Lung (tissue), 12 donors: ENCODE results near the gene OR2Y1. TPM values are rescaled to one million over a fixed set of nuclear protein-coding genes. Genes with fewer than 3 reads are reported as not detected.
"Not testable (repeated sequence)": the region's sequence is repeated elsewhere in the genome, so short reads cannot be mapped to it uniquely, and the experiment has no call there.

Experiments
- ATAC-seq: fragments of 200-7000 bp; cut with Tn5 transposase; one replicate; pipeline ENCODE4 v1.9.1; 2020; ENCODE audit warnings: moderate number of reproducible peaks; ENCODE audit not compliant: insufficient read depth, low FRiP score
- DNase-seq, 3 donors: peaks; one replicate each; pipeline ENCODE4 v3.0.0-alpha.2; 2013 to 2017
- H3K27ac ChIP-seq, 2 donors: one replicate each; pipeline ENCODE4 v1.5.1; 2013; ENCODE audit warnings: mild to moderate bottlenecking in 2 of 2, moderate library complexity in 2 of 2, control low read depth in 1 of 2, inconsistent platforms in 1 of 2, low read depth in 1 of 2, low read length in 1 of 2
- H3K27me3 ChIP-seq, 3 donors: one replicate each; pipeline ENCODE4 v1.5.1; 2013; ENCODE audit warnings: low read length in 2 of 3; ENCODE audit not compliant: control insufficient read depth in 3 of 3, insufficient read depth in 3 of 3
- H3K36me3 ChIP-seq, 4 donors: one replicate each; pipeline ENCODE4 v1.5.1; 2013; ENCODE audit warnings: low read length in 4 of 4, mild to moderate bottlenecking in 1 of 4, moderate library complexity in 1 of 4; ENCODE audit not compliant: control insufficient read depth in 4 of 4, insufficient read depth in 4 of 4
- H3K4me1 ChIP-seq, 5 donors: one replicate each; pipeline ENCODE4 v1.5.1; 2013; ENCODE audit warnings: low read length in 5 of 5, mild to moderate bottlenecking in 2 of 5, moderate library complexity in 1 of 5; ENCODE audit not compliant: control insufficient read depth in 5 of 5, insufficient read depth in 5 of 5
- H3K4me3 ChIP-seq: one replicate; pipeline ENCODE4 v1.5.1; 2013; ENCODE audit warnings: mild to moderate bottlenecking, control low read depth, moderate library complexity
- H3K9ac ChIP-seq, 2 donors: one replicate each; pipeline ENCODE4 v1.5.1; 2013; ENCODE audit warnings: low read length in 2 of 2, control low read depth in 1 of 2; ENCODE audit not compliant: insufficient read depth in 1 of 2
- H3K9me3 ChIP-seq, 4 donors: one replicate each; pipeline ENCODE4 v1.5.1; 2013; ENCODE audit warnings: low read length in 3 of 4, mild to moderate bottlenecking in 1 of 4, moderate library complexity in 1 of 4; ENCODE audit not compliant: control insufficient read depth in 4 of 4, insufficient read depth in 3 of 4
- WGBS, 2 donors: extraction: QIAGEN DNeasy Blood & Tissue Kit; methylation state at CpG; one replicate each; pipeline ENCODE4 v1.1.7; 2013; 5-methylcytosine and 5-hydroxymethylcytosine counted together
- polyA plus RNA-seq, 2 donors: library from polyadenylated mRNA; stranded (reverse); fragments of 200-250 nt; gene quantifications; one replicate each; pipeline ENCODE4 v1.2.1, GENCODE V29; 2013
- total RNA-seq, 2 donors: library from RNA; depleted of rRNA in 1 of 2; stranded (reverse); fragments of >200 nt in 1 of 2; gene quantifications; one replicate each; pipeline ENCODE4 v1.2.1, GENCODE V29; 2014 to 2021
- TF ChIP-seq, protein P1 (sequence below): IDR thresholded peaks from 2 replicates; pipeline ENCODE4 v1.5.1; 2012; ENCODE audit warnings: mild to moderate bottlenecking; ENCODE audit errors: control extremely low read depth, extremely low read depth
- donor health status: control.
- donor health status: control.
- donor health status: Bipolar disorder and iron deficiency.
- donor health status: healthy.
- donor health status: DM: yes; HTN: yes; CAD: no.

OR2Y1 gene
- total and polyA plus RNA-seq, 4 donors = not detected

DNA sequence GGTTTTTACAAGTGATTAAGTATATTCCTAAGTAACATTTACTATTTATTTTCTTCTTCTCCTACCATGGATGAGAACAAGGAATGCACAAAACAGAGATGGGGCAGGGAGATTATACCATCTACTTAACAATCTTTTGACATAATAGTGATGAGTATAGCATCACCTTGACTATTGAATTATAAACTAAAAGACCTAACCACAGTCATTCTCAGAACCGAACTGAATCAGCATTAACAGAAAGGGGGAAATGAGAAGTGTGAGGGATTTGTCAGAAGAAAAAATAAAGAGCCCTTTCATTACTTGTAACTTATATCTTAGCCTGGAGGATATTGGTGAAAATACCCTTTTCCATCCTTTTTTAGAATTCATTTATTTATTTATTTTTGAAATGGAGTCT is 21.9 kb downstream of the OR2Y1 start:
- Histone ChIP-seq H3K4me3 (no peak overlapping the region), H3K27me3 (peaks cover 0 to 4% (median 0%) of the 10 kb centered on the region in 3 donors), H3K27ac (no peak overlapping the region), H3K9me3 (peaks cover 0 to 5% (median 2%) of the 10 kb centered on the region in 4 donors), H3K36me3 (no peaks in the 10 kb centered on the region), H3K9ac (no peak overlapping the region), H3K4me1 (no peaks in the 10 kb centered on the region)
- 30 to 43% methylated on average over 1 of the region's 1 CpG for WGBS, 2 donors
- TF ChIP-seq, protein P1, sequence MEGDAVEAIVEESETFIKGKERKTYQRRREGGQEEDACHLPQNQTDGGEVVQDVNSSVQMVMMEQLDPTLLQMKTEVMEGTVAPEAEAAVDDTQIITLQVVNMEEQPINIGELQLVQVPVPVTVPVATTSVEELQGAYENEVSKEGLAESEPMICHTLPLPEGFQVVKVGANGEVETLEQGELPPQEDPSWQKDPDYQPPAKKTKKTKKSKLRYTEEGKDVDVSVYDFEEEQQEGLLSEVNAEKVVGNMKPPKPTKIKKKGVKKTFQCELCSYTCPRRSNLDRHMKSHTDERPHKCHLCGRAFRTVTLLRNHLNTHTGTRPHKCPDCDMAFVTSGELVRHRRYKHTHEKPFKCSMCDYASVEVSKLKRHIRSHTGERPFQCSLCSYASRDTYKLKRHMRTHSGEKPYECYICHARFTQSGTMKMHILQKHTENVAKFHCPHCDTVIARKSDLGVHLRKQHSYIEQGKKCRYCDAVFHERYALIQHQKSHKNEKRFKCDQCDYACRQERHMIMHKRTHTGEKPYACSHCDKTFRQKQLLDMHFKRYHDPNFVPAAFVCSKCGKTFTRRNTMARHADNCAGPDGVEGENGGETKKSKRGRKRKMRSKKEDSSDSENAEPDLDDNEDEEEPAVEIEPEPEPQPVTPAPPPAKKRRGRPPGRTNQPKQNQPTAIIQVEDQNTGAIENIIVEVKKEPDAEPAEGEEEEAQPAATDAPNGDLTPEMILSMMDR = no peak
- no peak for ATAC-seq
- DNase-seq = no peak

DNA sequence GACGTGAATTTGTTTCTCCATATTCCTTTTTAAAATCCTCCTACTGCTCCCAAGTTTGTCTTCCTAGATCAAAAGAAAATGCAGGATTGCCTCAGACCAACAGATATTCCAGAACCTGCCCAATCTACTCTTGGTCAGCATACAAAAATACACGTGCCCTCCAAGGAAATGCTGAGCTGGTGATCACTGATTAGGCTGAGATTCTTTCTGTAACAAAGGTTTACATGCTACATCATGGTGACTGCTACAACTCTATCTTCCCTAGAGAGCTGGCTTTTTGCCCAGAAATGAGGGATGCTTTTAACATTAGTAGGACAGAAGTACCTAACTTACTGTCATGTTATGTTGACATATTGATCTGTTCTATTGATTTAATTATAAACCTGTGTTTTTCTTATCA is 35.5 kb downstream of the OR2Y1 start:
- no peak for ATAC-seq

DNA sequence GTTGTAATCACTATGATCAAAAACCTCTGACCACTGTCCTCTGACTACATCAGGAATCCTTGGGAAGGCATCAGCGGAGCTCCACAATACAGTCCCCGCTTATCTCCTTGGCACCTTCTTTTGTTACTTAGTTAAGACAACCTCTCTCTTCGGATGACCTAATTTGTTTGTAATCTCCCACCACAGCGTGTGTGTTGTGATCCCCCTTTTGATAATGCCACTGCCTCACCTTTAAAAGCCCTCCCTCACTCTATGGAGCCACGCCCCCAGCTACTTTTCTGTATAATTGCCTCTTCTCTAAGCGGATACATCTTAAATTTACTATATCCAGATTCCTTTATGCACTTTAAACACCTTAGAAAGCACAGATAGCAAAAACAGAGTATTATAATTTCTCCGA is 35.9 kb downstream of the OR2Y1 start:
- Histone ChIP-seq H3K27me3 (no peaks in the 10 kb centered on the region), H3K4me3 (no peak overlapping the region), H3K9ac (no peak overlapping the region), H3K9me3 (peaks cover 0 to 2% (median 0%) of the 10 kb centered on the region in 4 donors), H3K36me3 (no peaks in the 10 kb centered on the region), H3K4me1 (no peaks in the 10 kb centered on the region), H3K27ac (no peak overlapping the region)
- no peak for DNase-seq
- TF ChIP-seq, protein P1 = no peak
- WGBS, 2 donors = 79% methylated on average over 7 of the region's 7 CpGs
- ATAC-seq = no peak

More for the DNA sequence above, 35.5 kb downstream of the OR2Y1 start:
- peaks cover 0 to 2% (median 0%) of the 10 kb centered on the region in 4 donors for H3K9me3 ChIP-seq
- no peak overlapping the region for H3K9ac ChIP-seq
- 49 to 55% methylated on average over 2 of the region's 2 CpGs for WGBS, 2 donors
- no peak overlapping the region for H3K4me3 ChIP-seq
- TF ChIP-seq, protein P1 = no peak
- no peaks in the 10 kb centered on the region for H3K36me3 ChIP-seq
- H3K27me3 ChIP-seq = no peaks in the 10 kb centered on the region
- no peak overlapping the region for H3K27ac ChIP-seq
- no peak for DNase-seq
- no peaks in the 10 kb centered on the region for H3K4me1 ChIP-seq

DNA sequence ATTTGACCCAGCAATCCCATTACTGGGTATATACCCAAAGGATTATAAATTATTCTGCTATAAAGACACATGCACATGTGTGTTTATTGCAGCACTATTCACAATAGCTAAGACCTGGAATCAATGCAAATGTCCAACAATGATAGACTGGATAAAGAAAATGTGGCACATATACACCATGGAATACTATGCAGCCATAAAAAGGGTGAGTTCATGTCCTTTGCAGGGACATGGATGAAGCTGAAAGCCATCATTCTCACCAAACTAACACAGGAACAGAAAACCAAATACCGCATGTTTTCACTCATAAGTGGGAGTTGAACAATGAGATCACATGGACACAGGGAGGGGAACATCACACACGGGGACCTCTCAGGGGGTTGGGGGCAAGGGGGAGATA is 36.5 kb downstream of the OR2Y1 start:
- DNase-seq, H3K4me3 ChIP-seq, H3K9ac ChIP-seq, H3K9me3 ChIP-seq, ATAC-seq, H3K36me3 ChIP-seq, H3K27me3 ChIP-seq, H3K4me1 ChIP-seq, H3K27ac ChIP-seq: not testable (repeated sequence)
- WGBS, 2 donors = 88 to 98% methylated on average over 2 of the region's 2 CpGs

DNA sequence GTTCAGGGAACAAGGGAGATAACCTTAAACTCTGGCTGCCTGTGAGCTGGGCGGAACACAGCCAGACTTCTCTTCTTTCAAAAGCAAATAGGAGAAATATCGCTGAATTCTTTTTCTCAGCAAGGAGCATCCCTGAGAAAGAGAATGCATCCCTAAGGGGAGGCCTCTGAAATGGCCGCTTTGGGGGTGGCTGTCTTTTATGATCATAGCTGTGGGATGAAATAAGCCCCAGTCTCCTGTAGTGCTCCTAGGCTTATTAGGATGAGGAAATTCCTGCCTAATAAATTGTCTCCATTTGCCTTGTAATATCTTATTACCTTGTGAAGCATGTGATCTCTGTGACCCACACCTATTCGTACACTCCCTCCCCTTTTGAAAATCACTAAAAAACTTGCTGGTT is 39.4 kb downstream of the OR2Y1 start:
- DNase-seq, H3K9ac ChIP-seq, H3K4me1 ChIP-seq, H3K27ac ChIP-seq, H3K9me3 ChIP-seq, H3K27me3 ChIP-seq, H3K36me3 ChIP-seq, H3K4me3 ChIP-seq, ATAC-seq: not testable (repeated sequence)
- 91 to 97% methylated on average over 4 of the region's 4 CpGs for WGBS, 2 donors
